ENCODE data around the gene TRAF3.

TRAF3 gene

DNA sequence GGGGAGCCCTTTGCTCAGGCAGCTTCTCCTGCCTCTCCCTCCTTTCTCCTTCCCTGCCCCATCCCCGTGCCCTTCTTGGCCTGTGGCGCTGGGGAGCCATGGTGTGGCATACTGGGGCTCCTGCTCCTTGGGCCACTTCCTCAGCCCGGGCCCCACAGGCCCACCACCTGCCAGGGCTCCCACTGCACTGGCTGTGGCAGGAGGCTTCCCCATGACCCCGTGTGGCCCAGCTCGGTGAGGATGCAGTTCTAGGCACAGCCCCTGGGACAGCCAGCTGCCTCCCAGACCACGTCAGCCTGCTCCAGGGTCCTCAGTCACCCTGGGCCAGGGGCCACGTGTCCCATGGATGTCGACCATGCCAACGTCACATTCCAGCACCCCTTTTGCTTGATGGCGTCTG is 132.2 kb downstream of the TRAF3 start:
- in situ Hi-C loops (cut with HindIII; ENCODE audit: low sequenced_read_pairs), result no loop called here
- TF ChIP-seq, protein P1, sequence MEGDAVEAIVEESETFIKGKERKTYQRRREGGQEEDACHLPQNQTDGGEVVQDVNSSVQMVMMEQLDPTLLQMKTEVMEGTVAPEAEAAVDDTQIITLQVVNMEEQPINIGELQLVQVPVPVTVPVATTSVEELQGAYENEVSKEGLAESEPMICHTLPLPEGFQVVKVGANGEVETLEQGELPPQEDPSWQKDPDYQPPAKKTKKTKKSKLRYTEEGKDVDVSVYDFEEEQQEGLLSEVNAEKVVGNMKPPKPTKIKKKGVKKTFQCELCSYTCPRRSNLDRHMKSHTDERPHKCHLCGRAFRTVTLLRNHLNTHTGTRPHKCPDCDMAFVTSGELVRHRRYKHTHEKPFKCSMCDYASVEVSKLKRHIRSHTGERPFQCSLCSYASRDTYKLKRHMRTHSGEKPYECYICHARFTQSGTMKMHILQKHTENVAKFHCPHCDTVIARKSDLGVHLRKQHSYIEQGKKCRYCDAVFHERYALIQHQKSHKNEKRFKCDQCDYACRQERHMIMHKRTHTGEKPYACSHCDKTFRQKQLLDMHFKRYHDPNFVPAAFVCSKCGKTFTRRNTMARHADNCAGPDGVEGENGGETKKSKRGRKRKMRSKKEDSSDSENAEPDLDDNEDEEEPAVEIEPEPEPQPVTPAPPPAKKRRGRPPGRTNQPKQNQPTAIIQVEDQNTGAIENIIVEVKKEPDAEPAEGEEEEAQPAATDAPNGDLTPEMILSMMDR (IDR thresholded peaks at IDR 0.05; ENCODE audit: low read depth, low read length), result no peak
- DNase-seq (ENCODE audit: low read depth, low spot score), result no peak
- no peak overlapping the region for H3K4me3 ChIP-seq (ENCODE audit: low read depth, low read length)

DNA sequence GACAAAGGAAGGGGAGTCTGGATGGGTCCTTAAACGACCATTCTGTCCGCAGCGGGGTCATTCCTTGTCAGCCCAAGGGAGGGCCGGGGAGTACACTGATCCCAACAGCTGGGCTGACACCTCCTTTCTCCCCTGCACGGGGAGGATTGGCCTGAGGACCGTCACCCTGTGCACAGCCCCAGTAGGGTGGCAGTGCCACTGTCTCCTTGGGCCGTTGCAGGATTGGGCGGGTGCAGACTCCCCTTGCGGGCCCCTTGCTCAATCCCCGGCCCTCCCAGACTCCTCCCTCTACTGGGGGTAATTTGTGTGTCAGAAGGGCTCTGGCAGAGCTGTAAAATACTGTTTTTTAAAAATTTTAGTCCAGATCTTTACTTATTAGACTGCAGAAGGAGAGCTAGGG is 132.7 kb downstream of the TRAF3 start:
- H3K4me3 ChIP-seq (ENCODE audit: low read depth, low read length), result no peak overlapping the region
- in situ Hi-C loops (cut with HindIII; ENCODE audit: low sequenced_read_pairs), result no loop called here
- no peak for DNase-seq (ENCODE audit: low read depth, low spot score)
- TF ChIP-seq, protein P1 (IDR thresholded peaks at IDR 0.05; ENCODE audit: low read depth, low read length), result no peak

DNA sequence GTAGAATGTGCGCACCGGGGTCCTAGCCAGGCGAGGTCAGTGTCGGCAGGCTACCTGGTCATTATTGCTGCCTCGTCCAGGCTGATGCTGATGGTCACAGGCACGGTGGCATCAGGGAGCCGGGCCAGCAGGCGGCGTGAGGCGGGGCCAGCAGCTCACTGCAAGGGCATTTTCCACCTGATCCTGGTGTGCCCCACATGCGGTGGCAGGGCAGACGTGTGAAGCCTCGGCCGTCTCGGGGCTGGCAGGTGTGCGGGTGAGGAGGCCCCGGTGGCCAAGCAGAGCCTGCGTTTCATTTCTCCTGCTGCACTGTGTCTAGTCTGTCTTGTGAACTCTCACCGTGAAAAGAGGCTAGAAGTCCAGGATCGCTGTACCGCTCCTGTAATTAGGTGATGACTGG is 133.2 kb downstream of the TRAF3 start:
- in situ Hi-C loops (cut with HindIII; ENCODE audit: low sequenced_read_pairs), result no loop called here
- DNase-seq (ENCODE audit: low read depth, low spot score), result no peak
- TF ChIP-seq, protein P1 (IDR thresholded peaks at IDR 0.05; ENCODE audit: low read depth, low read length), result no peak
- H3K4me3 ChIP-seq (ENCODE audit: low read depth, low read length), result no peak overlapping the region

DNA sequence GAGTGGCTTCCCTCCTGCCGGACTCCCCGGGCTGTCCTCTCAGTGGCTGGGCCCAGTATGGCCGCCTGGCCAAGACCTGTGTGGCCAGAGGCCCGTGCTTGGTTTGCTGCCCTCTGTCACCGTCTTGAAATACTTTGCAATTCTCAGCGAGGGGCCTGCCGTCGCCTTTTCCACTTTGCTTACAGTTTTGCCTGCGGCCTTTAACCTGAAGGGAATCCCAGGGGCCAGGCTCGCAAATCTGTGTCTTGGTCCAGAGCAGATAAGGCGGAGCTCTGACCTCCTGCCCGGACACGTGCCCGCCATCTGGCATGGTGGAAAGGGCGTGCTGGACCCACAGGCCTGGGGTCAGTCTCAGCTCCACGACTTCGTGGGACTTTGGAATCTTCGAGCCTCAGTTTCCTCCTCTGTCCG is 134.3 kb downstream of the TRAF3 start:
- no peak overlapping the region for H3K4me3 ChIP-seq (ENCODE audit: low read depth, low read length)
- no peak for DNase-seq (ENCODE audit: low read depth, low spot score)
- in situ Hi-C loops (cut with HindIII; ENCODE audit: low sequenced_read_pairs), result no loop called here
- TF ChIP-seq, protein P1 (IDR thresholded peaks at IDR 0.05; ENCODE audit: low read depth, low read length), result no peak

DNA sequence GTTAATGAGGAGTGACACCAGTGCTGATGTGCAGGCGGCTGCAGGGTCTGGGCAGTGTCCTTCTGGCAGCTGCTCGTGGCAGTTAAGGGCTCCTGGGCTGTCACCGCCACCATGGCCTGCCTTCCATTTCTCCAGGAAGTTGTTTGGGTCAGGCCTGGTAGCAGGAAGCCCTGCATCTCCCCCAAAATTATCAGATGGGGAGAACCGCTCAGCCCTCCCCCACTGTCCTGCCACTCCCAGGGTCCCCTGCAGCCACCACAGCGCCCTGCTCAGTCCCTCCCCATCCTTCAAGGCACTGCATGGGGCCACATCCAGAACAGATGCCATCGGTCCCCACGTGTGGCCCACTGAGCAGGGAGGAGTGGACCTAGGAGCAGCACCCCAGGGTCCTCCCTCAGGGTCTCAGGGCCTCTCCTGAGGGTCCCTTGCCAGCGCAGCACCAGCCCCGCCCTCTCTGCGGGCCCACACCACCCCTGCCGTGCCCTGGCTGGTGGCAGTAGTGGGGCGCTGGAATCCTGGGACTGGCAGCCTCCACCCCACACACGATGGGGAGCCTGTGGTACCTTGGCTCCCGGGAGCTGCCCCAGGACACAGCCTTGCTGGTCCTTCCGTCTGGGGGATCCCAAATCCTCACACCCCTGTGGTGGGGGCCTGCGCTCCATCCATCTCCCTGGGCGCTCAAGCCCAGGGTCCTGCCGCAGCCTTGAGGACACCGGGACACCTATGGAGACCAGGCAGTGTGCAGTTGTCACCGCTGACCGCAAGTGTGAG is 134.9 kb downstream of the TRAF3 start:
- in situ Hi-C loops (cut with HindIII; ENCODE audit: low sequenced_read_pairs), result no loop called here
- no peak for DNase-seq (ENCODE audit: low read depth, low spot score)
- TF ChIP-seq, protein P1 (IDR thresholded peaks at IDR 0.05; ENCODE audit: low read depth, low read length), result no peak
- H3K4me3 ChIP-seq (ENCODE audit: low read depth, low read length), result no peak overlapping the region

DNA sequence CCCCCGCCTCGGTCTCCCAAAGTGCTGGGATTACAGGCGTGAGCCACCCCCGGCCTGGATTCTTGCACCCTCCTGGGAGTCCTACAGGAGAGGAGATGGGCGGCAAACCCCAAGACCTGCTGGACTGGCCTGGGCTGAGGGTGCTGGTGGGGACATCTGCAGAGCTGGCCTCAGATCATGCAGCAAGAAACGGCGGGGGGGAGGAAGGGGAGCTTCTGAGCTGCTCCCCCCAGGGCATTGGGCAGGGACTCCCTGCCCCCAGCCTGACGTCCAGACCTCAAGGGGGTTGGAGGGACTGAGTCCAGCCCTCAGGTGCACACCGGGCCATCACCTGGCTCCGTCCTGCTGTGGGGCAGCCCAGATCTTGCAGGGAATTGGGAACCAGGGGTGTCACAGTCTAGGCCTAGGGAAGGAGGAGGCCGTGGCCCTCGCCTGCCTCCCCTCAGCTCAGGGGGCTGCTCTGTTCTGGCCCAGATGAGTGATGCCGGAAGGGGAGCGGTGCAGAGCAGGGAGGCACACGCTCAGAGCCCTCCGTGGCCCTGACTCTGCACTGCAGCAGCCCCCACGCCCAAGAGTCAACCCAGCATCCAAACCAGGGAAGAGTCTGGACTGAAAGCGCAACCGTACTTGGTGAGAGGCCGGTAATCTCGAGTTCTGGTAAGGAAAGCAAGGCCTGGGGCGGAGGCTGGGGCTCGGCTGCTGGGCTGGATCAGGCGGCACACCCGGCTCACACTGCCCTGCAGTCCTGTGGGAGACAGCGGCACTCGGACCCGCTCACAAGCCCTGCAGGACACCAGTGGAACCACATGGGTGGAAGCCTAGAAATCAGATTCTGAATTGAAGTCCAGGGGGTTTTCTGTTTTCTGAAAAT is 136.3 kb downstream of the TRAF3 start:
- in situ Hi-C loops (cut with HindIII; ENCODE audit: low sequenced_read_pairs), result no loop called here
- TF ChIP-seq, protein P1 (IDR thresholded peaks at IDR 0.05; ENCODE audit: low read depth, low read length), result no peak
- H3K4me3 ChIP-seq (ENCODE audit: low read depth, low read length), result no peak overlapping the region
- no peak for DNase-seq (ENCODE audit: low read depth, low spot score)

Measured in astrocyte of the spinal cord (primary cell).